GM18858 (cell line): ENCODE results near the gene FRMD4A.

Experiments used
- ATAC-seq: cut with Tn5 transposase; IDR thresholded peaks from one replicate; pipeline ENCODE4 v1.9.1; 2021; ENCODE audit not compliant: unreplicated experiment

The FRMD4A gene

GRCh38 chr10:14024329-14025202 is 306.2 kb downstream of the FRMD4A start:
- ATAC-seq: no peak

- ATAC-seq: no peak
Measured at GRCh38 chr10:14023673-14024328, 306.9 kb downstream of the FRMD4A start.

GRCh38 chr10:14022954-14023672 is 307.6 kb downstream of the FRMD4A start:
- no peak for ATAC-seq

- ATAC-seq: no peak
Measured at GRCh38 chr10:14022052-14022451, 308.7 kb downstream of the FRMD4A start.

GRCh38 chr10:14020037-14020664 is 310.6 kb downstream of the FRMD4A start:
- ATAC-seq: no peak

- ATAC-seq: no peak
Measured at GRCh38 chr10:14017467-14017866, 313.3 kb downstream of the FRMD4A start.

GRCh38 chr10:14016931-14017333 is 313.8 kb downstream of the FRMD4A start:
- ATAC-seq: no peak

- ATAC-seq: no peak
Measured at GRCh38 chr10:14016011-14016536, 314.6 kb downstream of the FRMD4A start.

GRCh38 chr10:14014423-14014822 is 316.3 kb downstream of the FRMD4A start:
- no peak for ATAC-seq

GRCh38 chr10:14010769-14011574 is 319.8 kb downstream of the FRMD4A start:
- ATAC-seq: no peak

- ATAC-seq: no peak
Measured at GRCh38 chr10:14010101-14010558, 320.6 kb downstream of the FRMD4A start.

- peak; percentile 38 for ATAC-seq
Measured at GRCh38 chr10:14009371-14010100, 321.2 kb downstream of the FRMD4A start.

GRCh38 chr10:14008740-14009080 is 322.0 kb downstream of the FRMD4A start:
- no peak for ATAC-seq

- ATAC-seq: no peak
Measured at GRCh38 chr10:14004536-14004935, 326.2 kb downstream of the FRMD4A start.

- ATAC-seq: no peak
Measured at GRCh38 chr10:14003517-14004184, 327.1 kb downstream of the FRMD4A start.

- ATAC-seq: no peak
Measured at GRCh38 chr10:14001298-14002040, 329.3 kb downstream of the FRMD4A start.

- no peak for ATAC-seq
Measured at GRCh38 chr10:13998163-13998835, 332.4 kb downstream of the FRMD4A start.

GRCh38 chr10:13997650-13998049 is 333.1 kb downstream of the FRMD4A start:
- ATAC-seq: no peak
